Medulla oblongata (tissue), 1 donor: ENCODE data around the gene SEMA6C.
"Not testable (repeated sequence)": the region's sequence is repeated elsewhere in the genome, so short reads cannot be mapped to it uniquely, and the experiment has no call there.

Experiments
- DNase-seq: peaks from one replicate; pipeline ENCODE4 v3.0.0-alpha.2; 2015; ENCODE audit errors: extremely low spot score

The SEMA6C gene

GRCh38 chr1:151146412-151147131 lies at the start of gene SEMA6C:
TSS of gene SEMA6C (minus strand) at chr1:151146631. CDS start at chr1:151142621, 4,010 bp downstream.
- DNase-seq, result peak; percentile 97

GRCh38 chr1:151194894-151195594 lies 48.6 kb upstream of the SEMA6C start:
- DNase-seq, result not testable (repeated sequence)

- DNase-seq, result no peak
These were observed 47.4 kb upstream of the SEMA6C start for GRCh38 chr1:151193856-151194255.

- no peak for DNase-seq
These were observed 46.9 kb upstream of the SEMA6C start for GRCh38 chr1:151193304-151193703.

- DNase-seq, result no peak
These were observed 45.6 kb upstream of the SEMA6C start for GRCh38 chr1:151192047-151192446.

GRCh38 chr1:151189637-151190445 lies 43.4 kb upstream of the SEMA6C start, which contains the start of gene VPS72:
TSS of gene VPS72 (minus strand) at chr1:151190197. CDS start at chr1:151190121, 76 bp downstream.
- DNase-seq, result peak; percentile 91

- not testable (repeated sequence) for DNase-seq
These were observed 42.2 kb upstream of the SEMA6C start for GRCh38 chr1:151188667-151189066.

- no peak for DNase-seq
These were observed 40.8 kb upstream of the SEMA6C start for GRCh38 chr1:151187205-151187604.

GRCh38 chr1:151184211-151184610 lies 37.8 kb upstream of the SEMA6C start:
- no peak for DNase-seq

GRCh38 chr1:151176514-151177045 lies 30.1 kb upstream of the SEMA6C start:
- no peak for DNase-seq

GRCh38 chr1:151175863-151176262 lies 29.4 kb upstream of the SEMA6C start, which contains the start of gene TMOD4:
TSS of gene TMOD4 (minus strand) at chr1:151175981. CDS start at chr1:151174875, 1,106 bp downstream.
- DNase-seq, result no peak

- peak; percentile 91 for DNase-seq
These were observed 28.8 kb upstream of the SEMA6C start for GRCh38 chr1:151175041-151175741.

- no peak for DNase-seq
These were observed 24.8 kb upstream of the SEMA6C start for GRCh38 chr1:151171190-151171589.

GRCh38 chr1:151167116-151167515 lies 20.7 kb upstream of the SEMA6C start:
- no peak for DNase-seq

- no peak for DNase-seq
These were observed 20.1 kb upstream of the SEMA6C start for GRCh38 chr1:151166505-151166956.

- DNase-seq, result peak; percentile 99
These were observed 19.5 kb upstream of the SEMA6C start, which contains the start of the genes LYSMD1 and SCNM1 for GRCh38 chr1:151165738-151166504. TSS of gene LYSMD1 (minus strand) at chr1:151165902. CDS start at chr1:151165258, 644 bp downstream. TSS of gene SCNM1 (plus strand) at chr1:151166144. CDS start at chr1:151166153, 9 bp downstream.

- peak; percentile 59 for DNase-seq
These were observed 18.9 kb upstream of the SEMA6C start for GRCh38 chr1:151165281-151165737.

- no peak for DNase-seq
These were observed 18.4 kb upstream of the SEMA6C start for GRCh38 chr1:151164732-151165280.

- peak; percentile 40 for DNase-seq
These were observed 12.9 kb upstream of the SEMA6C start for GRCh38 chr1:151159373-151159772.
